ENCODE data around the gene TECPR2. TPM values are rescaled to one million over a fixed set of nuclear protein-coding genes. Genes with fewer than 3 reads are reported as not detected.
A peak's percentile ranks its signal among the peaks of the same experiment; 100 is the strongest.
"Not testable (repeated sequence)": the region's sequence is repeated elsewhere in the genome, so short reads cannot be mapped to it uniquely, and the experiment has no call there.

The TECPR2 gene
- total and polyA plus RNA-seq, 8 donors = 3.3 to 18.2 (median 10.5) TPM

DNA sequence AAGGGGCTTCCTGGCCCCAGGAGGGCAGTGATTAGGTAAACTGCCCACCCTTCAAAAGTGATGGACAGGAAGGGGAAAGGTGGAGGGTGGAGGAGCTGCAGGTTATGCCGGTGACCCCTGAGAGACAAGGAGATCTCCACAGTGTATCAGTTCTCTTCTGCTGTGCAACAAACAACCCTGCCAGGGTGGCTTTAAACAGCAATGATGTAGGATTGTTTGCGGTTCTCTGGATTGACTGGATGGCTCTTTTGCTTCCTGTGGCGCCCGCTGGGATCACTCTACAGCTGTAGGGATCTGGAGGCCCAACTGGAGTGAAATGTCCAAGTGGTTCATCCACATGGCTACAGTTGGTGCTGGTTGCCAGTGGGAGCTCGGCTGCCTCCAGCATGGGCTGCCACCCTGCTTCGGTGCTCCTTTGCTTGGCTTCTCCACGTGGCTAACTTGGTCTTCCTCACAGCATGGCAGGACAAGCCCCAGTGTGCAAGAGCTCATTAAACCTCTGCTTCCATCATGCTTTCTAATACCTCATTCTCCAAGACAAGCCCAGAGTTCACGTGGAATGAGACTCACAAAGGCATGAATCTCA, 155.4 kb downstream of the TECPR2 start:
- TF ChIP-seq, protein P1, sequence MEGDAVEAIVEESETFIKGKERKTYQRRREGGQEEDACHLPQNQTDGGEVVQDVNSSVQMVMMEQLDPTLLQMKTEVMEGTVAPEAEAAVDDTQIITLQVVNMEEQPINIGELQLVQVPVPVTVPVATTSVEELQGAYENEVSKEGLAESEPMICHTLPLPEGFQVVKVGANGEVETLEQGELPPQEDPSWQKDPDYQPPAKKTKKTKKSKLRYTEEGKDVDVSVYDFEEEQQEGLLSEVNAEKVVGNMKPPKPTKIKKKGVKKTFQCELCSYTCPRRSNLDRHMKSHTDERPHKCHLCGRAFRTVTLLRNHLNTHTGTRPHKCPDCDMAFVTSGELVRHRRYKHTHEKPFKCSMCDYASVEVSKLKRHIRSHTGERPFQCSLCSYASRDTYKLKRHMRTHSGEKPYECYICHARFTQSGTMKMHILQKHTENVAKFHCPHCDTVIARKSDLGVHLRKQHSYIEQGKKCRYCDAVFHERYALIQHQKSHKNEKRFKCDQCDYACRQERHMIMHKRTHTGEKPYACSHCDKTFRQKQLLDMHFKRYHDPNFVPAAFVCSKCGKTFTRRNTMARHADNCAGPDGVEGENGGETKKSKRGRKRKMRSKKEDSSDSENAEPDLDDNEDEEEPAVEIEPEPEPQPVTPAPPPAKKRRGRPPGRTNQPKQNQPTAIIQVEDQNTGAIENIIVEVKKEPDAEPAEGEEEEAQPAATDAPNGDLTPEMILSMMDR (IDR thresholded peaks at IDR 0.05) = no peak
- Histone ChIP-seq H3K4me1 (no peaks in the 10 kb centered on the region), H3K4me3 (no peak overlapping the region), H3K9me3 (no peaks in the 10 kb centered on the region), H3K27ac (no peak overlapping the region), H3K27me3 (no peaks in the 10 kb centered on the region), H3K36me3 (no peaks in the 10 kb centered on the region)
- no peak for ATAC-seq
- no peak for FAIRE-seq
- WGBS, 2 donors = 88 to 93% methylated on average over 8 of the region's 8 CpGs
- DNase-seq = no peak
- intact Hi-C loops (cut with DNase I) = no loop called here

DNA sequence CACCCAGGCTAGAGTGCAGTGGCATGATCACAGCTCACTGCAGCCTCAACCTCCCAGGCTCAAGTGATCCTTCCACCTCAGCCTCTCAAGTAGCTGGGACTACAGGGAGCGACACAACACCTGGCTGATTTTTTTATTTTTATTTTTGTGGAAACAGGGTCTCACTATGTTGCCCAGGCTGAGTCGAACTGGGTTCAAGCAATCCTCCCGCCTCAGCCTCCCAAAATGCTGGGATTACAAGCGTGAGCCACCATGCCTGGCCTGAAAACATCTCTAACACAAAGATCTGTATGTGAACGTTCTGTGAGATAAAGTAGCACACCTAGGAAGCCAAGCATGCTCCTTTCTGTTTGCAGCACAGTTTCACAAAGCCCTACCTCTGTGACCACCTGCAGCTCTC, 157.0 kb downstream of the TECPR2 start:
- intact Hi-C loops (cut with DNase I); H3K4me3 ChIP-seq; H3K9me3 ChIP-seq; H3K27ac ChIP-seq; H3K36me3 ChIP-seq; H3K4me1 ChIP-seq; DNase-seq; ATAC-seq; FAIRE-seq; H3K27me3 ChIP-seq: not testable (repeated sequence)
- 78 to 79% methylated on average over 5 of the region's 5 CpGs for WGBS, 2 donors

DNA sequence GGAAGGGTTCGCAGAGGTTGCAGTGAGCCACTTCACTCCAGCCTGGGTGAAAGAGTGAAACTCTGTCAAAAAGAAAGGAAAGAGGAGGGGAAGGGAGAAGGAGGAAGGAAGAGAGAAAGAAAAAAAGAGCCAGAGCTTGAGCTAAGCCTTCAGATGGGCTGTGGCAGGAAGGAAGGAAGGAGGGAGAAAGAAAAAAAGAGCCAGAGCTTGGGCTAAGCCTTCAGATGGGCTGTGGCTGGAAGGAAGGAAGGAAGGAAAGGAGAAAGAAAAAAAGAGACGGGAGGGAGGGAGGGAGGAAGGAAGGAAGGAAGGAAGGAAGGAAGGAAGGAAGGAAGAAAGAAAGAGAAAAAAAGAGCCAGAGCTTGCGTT, 160.4 kb downstream of the TECPR2 start:
- FAIRE-seq = no peak
- intact Hi-C loops (cut with DNase I) = no loop called here
- 80 to 92% methylated on average over 3 of the region's 3 CpGs for WGBS, 2 donors
- Histone ChIP-seq H3K4me1 (peaks cover 3 to 8% (median 6%) of the 10 kb centered on the region in 3 donors), H3K27me3 (no peaks in the 10 kb centered on the region), H3K4me3 (no peak overlapping the region), H3K36me3 (no peaks in the 10 kb centered on the region), H3K27ac (no peak overlapping the region), H3K9me3 (no peaks in the 10 kb centered on the region)
- ATAC-seq = no peak
- TF ChIP-seq, protein P1 (IDR thresholded peaks at IDR 0.05) = no peak
- no peak for DNase-seq

DNA sequence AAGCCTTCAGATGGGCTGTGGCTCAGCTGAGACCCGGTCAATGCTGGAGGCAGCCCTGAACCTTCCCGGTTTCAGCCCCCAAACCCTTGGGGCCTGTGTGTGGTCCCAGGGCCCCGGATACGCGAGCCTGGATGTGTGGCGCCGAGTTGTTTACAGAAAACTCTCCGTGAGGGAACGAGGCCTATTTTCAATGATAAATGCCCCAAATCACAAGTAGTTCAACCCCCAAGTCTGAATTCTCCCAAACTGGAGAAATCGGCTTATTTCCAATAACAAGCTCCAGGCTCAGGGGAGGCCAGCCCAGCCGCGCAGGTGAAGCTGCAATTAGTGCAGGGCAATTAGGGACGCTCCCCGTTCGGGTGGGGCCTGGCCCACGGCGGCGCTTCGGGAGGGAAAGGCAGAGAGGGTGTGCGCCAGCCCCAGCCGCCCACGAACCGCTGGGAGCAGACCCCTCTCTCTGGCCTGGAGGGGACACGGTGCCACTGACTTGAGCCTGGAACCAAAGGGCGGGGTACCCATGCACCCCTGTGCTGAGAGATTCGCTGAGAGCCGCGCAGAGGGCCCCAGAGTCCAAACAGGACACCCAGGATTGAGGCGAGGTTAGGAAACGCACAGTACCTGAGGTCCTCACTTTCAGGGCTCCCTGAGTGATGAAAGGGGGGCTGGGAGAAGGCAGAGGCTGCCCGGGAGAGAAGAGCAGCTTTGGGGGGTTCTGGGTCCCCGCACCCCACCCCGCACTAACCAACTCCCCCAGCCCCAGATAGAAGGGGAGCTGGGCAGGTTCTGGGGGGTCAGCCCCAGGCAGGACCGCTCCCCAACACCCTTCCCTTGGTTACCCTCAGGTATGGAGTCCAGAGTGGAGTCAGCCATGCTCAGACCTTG, 161.1 kb downstream of the TECPR2 start:
- H3K27me3 ChIP-seq = no peaks in the 10 kb centered on the region
- H3K4me1 ChIP-seq = peaks cover 3 to 8% (median 6%) of the 10 kb centered on the region in 3 donors
- H3K4me3 ChIP-seq = peak overlapping the region in 2 of 4 donors; percentile 62 to 68
- TF ChIP-seq, protein P1 (IDR thresholded peaks at IDR 0.05) = no peak
- DNase-seq = peak in 1 of 6 donors; percentile 71
- H3K9me3 ChIP-seq = no peaks in the 10 kb centered on the region
- peak in 2 of 4 donors; percentile 1 to 2 for ATAC-seq
- no peak for FAIRE-seq
- H3K36me3 ChIP-seq = no peaks in the 10 kb centered on the region
- intact Hi-C loops (cut with DNase I) = no loop called here
- H3K27ac ChIP-seq = peak overlapping the region in 2 of 4 donors; percentile 18 to 84
- 54 to 55% methylated on average over 34 of the region's 34 CpGs for WGBS, 2 donors

DNA sequence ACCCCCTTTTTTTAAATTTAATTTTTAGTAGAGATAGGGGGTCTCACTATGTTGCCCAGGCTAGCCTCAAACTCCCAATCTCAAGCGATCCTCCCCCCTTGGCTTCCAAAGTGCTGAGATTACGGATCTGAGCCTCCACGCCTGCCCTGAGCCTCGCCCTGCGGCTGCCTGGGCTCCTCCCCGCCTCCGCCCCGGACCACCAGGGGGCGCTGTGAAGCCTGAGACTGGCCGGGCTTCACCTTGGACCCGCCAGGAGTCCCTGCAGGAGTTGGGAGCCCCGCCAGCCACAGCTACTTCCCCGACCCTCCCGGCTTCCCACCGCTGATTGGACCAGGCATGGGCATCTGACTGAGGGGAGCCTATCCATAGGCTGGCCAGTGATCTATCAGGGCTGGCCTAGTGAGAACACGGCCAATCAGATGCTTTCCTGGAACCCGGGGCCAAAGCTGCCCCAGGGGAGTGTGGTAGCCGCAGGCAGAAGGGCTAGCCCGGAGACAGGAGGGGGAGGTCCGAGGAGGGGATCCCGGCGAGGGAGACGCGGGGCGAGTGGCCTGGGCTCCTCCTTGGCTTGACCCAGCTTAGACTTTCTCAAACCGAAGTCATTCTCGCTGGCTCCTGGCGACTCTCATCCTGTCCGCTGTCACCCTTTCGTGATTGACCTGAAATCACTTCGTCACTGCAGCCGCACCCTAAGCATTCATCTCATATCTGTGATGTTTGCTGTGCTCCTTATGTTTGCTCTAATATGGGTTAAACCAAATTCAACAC, 161.9 kb downstream of the TECPR2 start:
- FAIRE-seq (no peak), ATAC-seq (peak; percentile 97 to 99 (median 98)), DNase-seq (peak; percentile 99 to 100 (median 100))
- Histone ChIP-seq H3K36me3 (no peaks in the 10 kb centered on the region), H3K4me1 (peaks cover 3 to 8% (median 6%) of the 10 kb centered on the region in 3 donors), H3K4me3 (peak overlapping the region; percentile 52 to 77 (median 65)), H3K27me3 (no peaks in the 10 kb centered on the region), H3K27ac (peak overlapping the region; percentile 37 to 84 (median 66)), H3K9me3 (no peaks in the 10 kb centered on the region)
- intact Hi-C loops (cut with DNase I) = no loop called here
- 0 to 1% methylated on average over 32 of the region's 32 CpGs for WGBS, 2 donors
- TF ChIP-seq, protein P1 (IDR thresholded peaks at IDR 0.05) = peak; percentile 99 to 100 (median 99)

Measured in pancreas (tissue), 10 donors.